Subcutaneous adipose tissue (tissue), 4 donors: ENCODE results near the gene FLYWCH2. TPM values are rescaled to one million over a fixed set of nuclear protein-coding genes. Genes with fewer than 3 reads are reported as not detected.

Experiments
- CTCF ChIP-seq: fragments of 450-650 bp; IDR thresholded peaks from one replicate; pipeline ENCODE4 v1.5.1; 2016; ENCODE audit warnings: low read depth, mild to moderate bottlenecking, control low read depth, antibody characterized with exemption, moderate library complexity
- total RNA-seq, 4 donors: library from RNA; depleted of rRNA; stranded (reverse); fragments of >200 nt; gene quantifications; one replicate each; pipeline ENCODE4 v1.1.0, GENCODE V29; 2016

The FLYWCH2 gene
- total RNA-seq, 4 donors from 2014 or later, result 20.5 to 61.4 (median 29.1) TPM

- TF ChIP-seq CTCF, result no peak
Measured at GRCh38 chr16:2855536-2855935, 27.5 kb upstream of the FLYWCH2 start.

- no peak for TF ChIP-seq CTCF
Measured at GRCh38 chr16:2856061-2856670, 26.8 kb upstream of the FLYWCH2 start.

GRCh38 chr16:2856686-2857450 lies 26.1 kb upstream of the FLYWCH2 start:
- TF ChIP-seq CTCF, result no peak

DNA sequence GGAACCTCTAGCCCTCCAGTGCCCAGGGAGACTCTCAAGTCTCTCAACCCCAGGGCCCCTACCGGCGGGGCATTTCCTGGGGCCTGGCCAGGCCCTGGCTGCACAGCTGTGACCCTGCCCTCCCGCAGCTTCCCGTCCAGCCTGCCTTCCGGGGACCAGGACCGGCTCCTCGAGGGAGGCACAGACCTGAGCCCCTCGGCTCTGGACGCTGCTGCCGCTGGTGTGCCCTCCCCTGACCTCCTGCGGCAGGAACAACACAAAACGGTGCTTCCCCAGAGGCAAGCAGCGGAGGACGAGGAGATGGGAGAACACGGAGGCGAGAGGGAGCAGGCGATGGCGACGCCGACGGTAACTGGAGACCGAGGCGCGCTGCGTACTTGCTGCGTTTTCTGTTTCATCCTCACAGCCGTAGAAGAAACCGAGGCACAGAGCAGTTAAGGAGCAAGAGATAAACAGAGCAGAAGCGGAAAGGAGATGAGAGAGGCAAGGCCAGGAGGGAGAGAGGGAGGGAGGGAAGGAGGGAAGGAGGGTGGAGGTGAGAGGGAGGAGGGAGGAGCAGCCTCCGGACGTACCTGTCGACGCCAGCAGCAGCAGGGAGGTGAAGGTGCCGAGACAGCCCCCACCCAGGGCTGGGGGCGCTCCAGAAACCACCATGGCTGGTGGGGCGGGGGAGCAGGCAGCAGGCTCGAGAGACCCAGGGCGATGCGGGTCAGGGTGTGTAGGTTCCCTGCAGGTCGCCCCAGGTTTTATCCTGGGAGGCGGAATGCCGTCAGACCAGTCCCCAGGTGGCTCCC lies 25.4 kb upstream of the FLYWCH2 start, which contains the start of gene PRSS22:
TSS of gene PRSS22 (minus strand) at position 720 of the 794 bp plus-strand sequence. CDS start at position 654, 66 bp downstream.
- TF ChIP-seq CTCF, result no peak

DNA sequence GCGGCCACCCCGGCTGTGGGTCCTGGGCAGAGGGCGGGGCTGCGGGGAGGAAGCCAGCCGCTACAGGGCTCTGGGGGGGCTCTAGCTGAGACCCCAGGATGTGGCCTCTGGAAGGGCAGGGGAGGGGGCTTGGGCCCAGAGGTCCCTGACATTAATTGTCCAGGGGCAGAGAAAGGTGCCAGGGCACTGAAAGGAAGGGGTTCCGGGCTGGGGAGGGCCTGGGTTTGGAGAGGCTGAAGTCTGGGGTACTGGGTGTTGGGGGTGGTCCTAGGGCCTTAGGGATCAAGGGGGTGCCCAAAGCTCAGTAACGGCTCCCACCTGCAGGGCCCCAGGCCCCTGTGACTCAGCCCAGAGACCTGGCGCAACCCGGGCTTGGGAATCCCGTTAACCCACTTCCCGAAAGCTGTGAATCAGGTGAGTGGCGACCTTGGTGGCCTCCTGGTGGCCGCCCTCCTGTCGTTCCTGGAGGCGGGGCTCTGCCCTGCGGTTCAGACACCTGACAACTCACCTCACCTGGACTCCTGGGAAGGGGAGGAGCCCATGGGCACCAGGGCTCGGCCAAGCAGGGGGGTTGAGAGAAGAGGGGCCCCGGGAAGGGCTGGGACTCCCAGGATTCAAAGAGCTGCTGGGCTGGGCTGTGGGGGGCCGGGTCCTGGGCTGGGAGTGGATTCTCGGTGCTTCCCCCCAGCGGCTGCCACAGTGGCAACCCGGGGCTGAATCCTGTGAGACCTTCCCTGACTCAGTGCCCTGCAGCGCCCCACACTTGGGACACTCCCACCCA lies 24.6 kb upstream of the FLYWCH2 start:
- no peak for TF ChIP-seq CTCF

DNA sequence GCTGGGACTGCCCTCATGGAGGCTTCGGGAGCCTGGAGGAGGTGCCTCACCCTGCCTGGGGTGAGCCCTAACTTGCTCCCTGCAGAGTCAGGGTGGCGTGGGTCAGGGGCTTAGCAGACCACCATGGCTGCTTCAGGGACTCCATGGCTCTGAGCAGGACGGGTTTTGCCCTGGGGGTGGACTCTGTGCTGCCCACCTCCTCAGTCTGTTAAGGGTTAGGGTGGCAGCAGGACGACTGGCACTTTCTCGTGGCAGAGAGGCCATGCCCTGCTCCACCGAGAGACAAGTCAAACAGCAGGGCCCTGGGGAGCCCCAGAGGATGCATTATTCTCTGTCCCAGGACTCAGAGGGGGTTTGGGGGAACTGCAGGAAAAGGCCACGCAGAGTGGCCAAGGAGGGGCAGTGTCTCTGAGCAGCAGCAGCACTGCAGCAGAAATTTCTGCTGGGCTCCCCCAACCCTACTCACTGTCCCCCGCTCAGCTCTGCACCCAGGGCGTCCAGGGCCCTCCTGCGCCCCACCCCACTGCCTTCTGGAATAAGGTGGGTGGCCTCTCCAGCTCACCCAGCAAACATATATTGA lies 23.2 kb upstream of the FLYWCH2 start:
- no peak for TF ChIP-seq CTCF
